H1 (cell line): ENCODE measurements around the gene C2CD5. TPM values are rescaled to one million over a fixed set of nuclear protein-coding genes. Genes with fewer than 3 reads are reported as not detected.

ENCODE experiments used
- CTCF ChIA-PET: fragments of 300-600 bp; sonication (Branson Sonifier 250); formaldehyde crosslinking; loops from one replicate; lab custom pipeline; 2021; ENCODE audit not compliant: partially characterized antibody; lab: Charles Lee
- POLR2A ChIA-PET: fragments of 300-600 bp; sonication (Branson Sonifier 250); formaldehyde crosslinking; loops from one replicate; lab custom pipeline; 2021; ENCODE audit warnings: inconsistent platforms; ENCODE audit not compliant: partially characterized antibody; lab: Charles Lee
- DNase-seq, 2 experiments: peaks; one replicate each; pipeline versions ENCODE4 v3.0.0 to v3.0.0-alpha.2; 2010 to 2022; ENCODE audit warnings: low spot score in 2 of 2, low read depth in 1 of 2, mixed read lengths in 1 of 2
- FAIRE-seq: peaks from 2 replicates; lab custom pipeline; 2011; peaks lifted over from hg19 to GRCh38; lab: Jason Lieb, UNC
- H2AFZ ChIP-seq: 2 replicates; pipeline ENCODE4 v1.8.1; 2012; ENCODE audit warnings: low read length, inconsistent platforms
- H2AK5ac ChIP-seq: 2 replicates; pipeline ENCODE4 v1.6.1; 2013; ENCODE audit warnings: low read depth, low read length
- H2BK120ac ChIP-seq: replicated peaks from 2 replicates; pipeline ENCODE3; 2013; ENCODE audit warnings: low read depth, low read length, inconsistent platforms
- H2BK12ac ChIP-seq: 2 replicates; pipeline ENCODE4 v1.6.1; 2013; ENCODE audit warnings: low read depth, low read length
- H2BK15ac ChIP-seq: 2 replicates; pipeline ENCODE4 v1.6.1; 2013; ENCODE audit warnings: low read length
- H2BK20ac ChIP-seq: 2 replicates; pipeline ENCODE4 v1.6.1; 2013; ENCODE audit warnings: low read length
- H2BK5ac ChIP-seq: 2 replicates; pipeline ENCODE4 v1.6.1; 2013; ENCODE audit warnings: low read depth, low read length
- H3K14ac ChIP-seq: 2 replicates; pipeline ENCODE4 v1.6.1; 2013; ENCODE audit warnings: inconsistent platforms; ENCODE audit not compliant: insufficient read length
- H3K18ac ChIP-seq: 2 replicates; pipeline ENCODE4 v1.6.1; 2013; ENCODE audit warnings: low read length; ENCODE audit errors: extremely low read depth
- H3K23ac ChIP-seq: 2 replicates; pipeline ENCODE4 v1.6.1; 2013; ENCODE audit warnings: inconsistent platforms; ENCODE audit not compliant: insufficient read length
- H3K23me2 ChIP-seq: 2 replicates; pipeline ENCODE4 v1.6.1; 2013; ENCODE audit warnings: low read depth, low read length
- H3K27ac ChIP-seq: 2 replicates; pipeline ENCODE4 v1.6.1; 2011; ENCODE audit warnings: low read depth, low read length, inconsistent platforms
- H3K27me3 ChIP-seq, 4 experiments: replicated peaks in 1 of 4; 1 replicate in 1 of 4; 2 replicates in 3 of 4; pipeline versions ENCODE4 v1.6.1 to v1.8.1; 2011 to 2013; ENCODE audit warnings: low read length in 3 of 4, mild to moderate bottlenecking in 3 of 4, inconsistent platforms in 2 of 4, mixed read lengths in 2 of 4, moderate library complexity in 1 of 4; ENCODE audit not compliant: control insufficient read depth in 3 of 4, insufficient read depth in 3 of 4; ENCODE audit errors: extremely low read depth in 1 of 4
- H3K36me3 ChIP-seq, 4 experiments: 2 replicates each; pipeline versions ENCODE4 v1.6.1 to v1.8.1; 2011 to 2013; ENCODE audit warnings: mild to moderate bottlenecking in 4 of 4, low read length in 3 of 4, moderate library complexity in 2 of 4, control low read depth in 1 of 4, inconsistent platforms in 1 of 4; ENCODE audit not compliant: insufficient read depth in 4 of 4, control insufficient read depth in 2 of 4
- H3K4ac ChIP-seq: replicated peaks from 2 replicates; pipeline ENCODE3; 2013; ENCODE audit warnings: low read length, low read depth, mixed read lengths, inconsistent platforms; ENCODE audit not compliant: insufficient read length
- H3K4me1 ChIP-seq, 4 experiments: replicated peaks in 1 of 4; 1 replicate in 1 of 4; 2 replicates in 3 of 4; pipeline versions ENCODE4 v1.6.1 to v1.8.1; 2011 to 2013; ENCODE audit warnings: low read length in 3 of 4, inconsistent platforms in 2 of 4, mixed read lengths in 1 of 4; ENCODE audit not compliant: insufficient read depth in 4 of 4, control insufficient read depth in 3 of 4
- H3K4me2 ChIP-seq, 2 experiments: 2 replicates each; pipeline versions ENCODE4 v1.6.1 to v1.8.1; 2011 to 2013; ENCODE audit warnings: low read depth in 2 of 2, low read length in 2 of 2, control low read depth in 1 of 2, inconsistent platforms in 1 of 2, mild to moderate bottlenecking in 1 of 2; ENCODE audit not compliant: insufficient read depth in 1 of 2
- H3K4me3 ChIP-seq, 4 experiments: fragments of 200-600, 300-600 bp in 1 of 4; sonication (generic), shearing (Covaris generic), sonication (Bioruptor Twin) in 1 of 4; 2 replicates each; pipeline versions ENCODE4 v1.5.1 to v1.8.1; 2011 to 2016; ENCODE audit warnings: low read length in 4 of 4, low read depth in 3 of 4, control low read depth in 2 of 4, inconsistent platforms in 2 of 4, mild to moderate bottlenecking in 2 of 4, mixed read lengths in 1 of 4, moderate library complexity in 1 of 4; ENCODE audit not compliant: insufficient read depth in 2 of 4; ENCODE audit errors: extremely low read depth in 1 of 4
- H3K56ac ChIP-seq: replicated peaks from 2 replicates; pipeline ENCODE3; 2013; ENCODE audit warnings: low read depth, mild to moderate bottlenecking, mixed read lengths, low read length, inconsistent platforms; ENCODE audit not compliant: insufficient read length
- H3K79me1 ChIP-seq: 2 replicates; pipeline ENCODE4 v1.6.1; 2013; ENCODE audit warnings: low read depth, low read length, control low read depth
- H3K79me2 ChIP-seq, 2 experiments: 2 replicates each; pipeline versions ENCODE4 v1.6.1 to v1.8.1; 2012 to 2013; ENCODE audit warnings: low read length in 2 of 2, mild to moderate bottlenecking in 2 of 2, inconsistent platforms in 1 of 2; ENCODE audit not compliant: insufficient read depth in 2 of 2, control insufficient read depth in 1 of 2
- H3K9ac ChIP-seq, 4 experiments: replicated peaks in 1 of 4; 1 replicate in 1 of 4; 2 replicates in 3 of 4; pipeline versions ENCODE4 v1.6.1 to v1.8.1; 2011 to 2013; ENCODE audit warnings: low read depth in 3 of 4, low read length in 3 of 4, control low read depth in 2 of 4, mild to moderate bottlenecking in 2 of 4, moderate library complexity in 2 of 4, inconsistent platforms in 1 of 4; ENCODE audit errors: extremely low read depth in 1 of 4
- H3K9me3 ChIP-seq, 2 experiments: 2 replicates each; pipeline versions ENCODE4 v1.6.1 to v1.8.1; 2012 to 2013; ENCODE audit warnings: mild to moderate bottlenecking in 2 of 2, moderate library complexity in 2 of 2, control low read depth in 1 of 2, inconsistent platforms in 1 of 2, low read depth in 1 of 2, low read length in 1 of 2, mixed read lengths in 1 of 2; ENCODE audit not compliant: insufficient read depth in 2 of 2
- H4K20me1 ChIP-seq, 2 experiments: replicated peaks in 1 of 2; 2 replicates each; pipeline versions ENCODE3 to v1.8.1; 2011 to 2013; ENCODE audit warnings: inconsistent platforms in 2 of 2, low read length in 2 of 2, mild to moderate bottlenecking in 1 of 2; ENCODE audit not compliant: insufficient read depth in 2 of 2, control insufficient read depth in 1 of 2
- H4K5ac ChIP-seq: 2 replicates; pipeline ENCODE4 v1.6.1; 2013; ENCODE audit warnings: low read length, low read depth, mixed read lengths, inconsistent platforms; ENCODE audit not compliant: insufficient read length
- H4K8ac ChIP-seq: 2 replicates; pipeline ENCODE4 v1.8.0; 2013; ENCODE audit warnings: mild to moderate bottlenecking, moderate library complexity, low read length, inconsistent platforms; ENCODE audit not compliant: insufficient read depth; ENCODE audit errors: extremely low read depth
- H4K91ac ChIP-seq: replicated peaks from 2 replicates; pipeline ENCODE3; 2013; ENCODE audit warnings: low read length, mixed read lengths, inconsistent platforms; ENCODE audit not compliant: insufficient read length
- FOSL1 ChIP-seq: IDR thresholded peaks from 2 replicates; pipeline ENCODE4 v1.6.1; 2011; ENCODE audit warnings: mild to moderate bottlenecking, low read depth, low read length, moderate library complexity; ENCODE audit not compliant: insufficient read depth
- NANOG ChIP-seq: IDR thresholded peaks from 2 replicates; pipeline ENCODE4 v1.6.1; 2011; ENCODE audit warnings: low read length, low read depth, mild to moderate bottlenecking, inconsistent platforms; ENCODE audit not compliant: insufficient read depth, poor library complexity, severe bottlenecking
- WGBS, 2 experiments: shearing (Covaris generic) in 1 of 2; methylation state at CpG; one replicate each; pipeline versions ENCODE4 v1.1.6 to v1.1.7; 2013 to 2015; ENCODE audit warnings: low lambda C conversion rate in 2 of 2, mixed read lengths in 2 of 2, inconsistent platforms in 1 of 2, low coverage in 1 of 2, missing lambda C conversion rate in 1 of 2; ENCODE audit not compliant: insufficient replicate concordance in 2 of 2, insufficient coverage in 1 of 2, insufficient read length in 1 of 2; ENCODE audit errors: extremely low coverage in 1 of 2, missing lambda C conversion rate in 1 of 2; 5-methylcytosine and 5-hydroxymethylcytosine counted together
- polyA plus RNA-seq, 7 experiments: library from polyadenylated mRNA; depleted of rRNA in 3 of 7; stranded (reverse) in 5 of 7; unstranded in 2 of 7; fragments of >200 nt in 5 of 7; fragments of 200-250 nt in 2 of 7; gene quantifications; 1 replicate in 5 of 7; 2 replicates in 1 of 7; 4 replicates in 1 of 7; pipeline versions ENCODE4 v1.2.1 to v1.2.3, GENCODE V29; 2011 to 2013; ENCODE audit warnings: missing spikeins in 2 of 7, mixed read lengths in 2 of 7
- total RNA-seq: library from RNA; stranded (reverse); fragmentation: NEBNext Ultra II Directional; extraction: Animal tissue kit (Norgen Biotek cat#: 25700); gene quantifications from 2 replicates; pipeline ENCODE4 v1.2.1, GENCODE V29; 2021

C2CD5 gene
- total and polyA plus RNA-seq, 2 of the 8 experiments (the other 6 are each of a cell fraction or from before 2014, with no cell fraction given) = 21.9 to 45.9 TPM

- no peaks in the 10 kb centered on the region for H3K27me3 ChIP-seq
- no peak overlapping the region for H2BK15ac ChIP-seq
- H3K27ac ChIP-seq = no peak overlapping the region
- no peaks in the 10 kb centered on the region for H4K20me1 ChIP-seq
- H2AK5ac ChIP-seq = no peak overlapping the region
- no peak overlapping the region for H3K9ac ChIP-seq
- 98% methylated on average over 3 of the region's 3 CpGs; no CpG with 5 or more reads in 1 of the 2 experiments for WGBS, 2 experiments
- no peak overlapping the region for H2BK120ac ChIP-seq
- H3K56ac ChIP-seq = no peak overlapping the region
- no peak for DNase-seq
- H4K5ac ChIP-seq = no peak overlapping the region
- no peak for FAIRE-seq
- H2BK20ac ChIP-seq = no peak overlapping the region
- no peaks in the 10 kb centered on the region for H3K9me3 ChIP-seq
- ChIA-PET POLR2A (interaction anchor here (1.1 kb wide), 1 partner anchor 46 kb away, joined by 3 read pairs; the partner anchor contains the start of gene ETNK1), CTCF (interaction anchor here (1.5 kb wide), 1 partner anchor 93 kb away, joined by 4 read pairs; no protein-coding TSS in a partner anchor)
- no peaks in the 10 kb centered on the region for H3K36me3 ChIP-seq
- no peak overlapping the region for H2BK5ac ChIP-seq
- H3K4me1 ChIP-seq = no peaks in the 10 kb centered on the region
- H3K14ac ChIP-seq = no peak overlapping the region
- no peaks in the 10 kb centered on the region for H3K79me2 ChIP-seq
- no peak overlapping the region for H3K4me2 ChIP-seq
- H3K4me3 ChIP-seq = no peak overlapping the region
- no peak overlapping the region for H2BK12ac ChIP-seq
- no peak overlapping the region for H4K91ac ChIP-seq
- TF ChIP-seq FOSL1 (no peak), NANOG (peak; percentile 31)
- H3K18ac ChIP-seq = no peak overlapping the region
- H3K79me1 ChIP-seq = no peaks in the 10 kb centered on the region
- H3K23ac ChIP-seq = no peak overlapping the region
- H4K8ac ChIP-seq = no peak overlapping the region
- H2AFZ ChIP-seq = no peak overlapping the region
- no peak overlapping the region for H3K4ac ChIP-seq
- 0 out of 2 replicates have a peak, but pooled peaks cover 2% of the 10 kb centered on the region for H3K23me2 ChIP-seq
Measured at GRCh38 chr12:22578328-22578727, 34.0 kb upstream of the C2CD5 start.
